Measurements from ENCODE around the gene UCN. TPM values are rescaled to one million over a fixed set of nuclear protein-coding genes. Genes with fewer than 3 reads are reported as not detected.

The UCN gene
- total and polyA plus RNA-seq, 10 of the 15 experiments (the other 5 are each of a cell fraction or from before 2014, with no cell fraction given): 0.10 to 3.8 (median 1.1) TPM; not detected in 1

DNA sequence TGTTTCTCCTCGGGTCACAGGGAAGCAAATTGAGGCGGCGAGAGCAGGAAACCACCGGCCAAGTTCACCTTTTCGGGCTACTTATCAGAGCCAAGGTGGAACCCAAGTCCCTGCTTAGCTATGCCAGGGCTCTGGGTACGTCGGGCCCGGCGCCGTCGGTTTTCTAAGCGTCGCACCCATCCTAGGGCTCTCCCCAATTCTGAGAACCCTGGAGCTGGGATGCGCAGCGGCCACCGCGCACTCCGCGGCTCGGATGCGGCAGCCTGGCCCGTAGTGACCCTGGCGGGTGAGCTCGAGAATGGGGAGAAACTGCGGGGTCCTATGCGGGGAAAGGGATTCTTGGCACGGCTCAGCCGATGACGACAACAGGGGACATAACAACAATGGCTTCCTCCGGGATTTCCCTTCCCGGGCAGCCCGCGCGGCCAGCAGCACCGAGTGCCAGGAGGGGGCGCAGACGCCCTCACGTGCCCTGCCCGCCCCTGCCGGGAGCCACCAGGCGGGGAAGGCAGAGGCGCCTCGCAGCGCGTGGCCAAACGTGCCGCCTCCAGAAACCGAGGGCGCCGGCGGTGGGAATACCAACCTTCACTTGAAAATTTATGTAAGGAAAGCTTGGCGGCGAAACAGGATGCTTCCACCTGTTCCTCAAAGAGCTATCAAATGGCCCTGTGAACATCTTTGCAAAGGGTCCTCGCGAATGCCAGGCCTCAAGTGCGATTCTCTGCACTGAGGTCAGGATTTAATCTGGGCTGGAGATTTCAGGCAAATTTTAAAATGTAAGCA, 43.3 kb downstream of the UCN start:
- POLR2A ChIA-PET: interaction anchor here (0.9 kb wide), 1 partner anchor 625 kb away, joined by 3 read pairs; the partner anchor contains the start of genes BABAM2 and RBKS
- FAIRE-seq (no peak), DNase-seq (ENCODE audit: low read depth, low spot score) (no peak), ATAC-seq (peak; percentile 80)
- H3K79me2 ChIP-seq (ENCODE audit: control insufficient read depth, insufficient read depth, low read length): no peaks in the 10 kb centered on the region
- H3K4me2 ChIP-seq (ENCODE audit: control insufficient read depth, insufficient read depth): peak overlapping the region; percentile 98
- H3K4me1 ChIP-seq (ENCODE audit: control insufficient read depth, insufficient read depth, low read length): peaks cover 18% of the 10 kb centered on the region
- H3K9me3 ChIP-seq (replicated peaks; ENCODE audit: control insufficient read depth, insufficient read depth, low read length): no peaks in the 10 kb centered on the region
- CTCF ChIA-PET: interaction anchor here (0.7 to 7.9 kb wide), 8 partner anchors 9 to 419 kb away, joined by 3 to 52 read pairs (median 5); no protein-coding TSS in a partner anchor
- 6% methylated on average over 56 of the region's 56 CpGs for WGBS (ENCODE audit: insufficient coverage, insufficient replicate concordance, low lambda C conversion rate, missing lambda C conversion rate)
- RAD21 ChIA-PET (ENCODE audit: unreplicated experiment): interaction anchor here (1.9 to 3.6 kb wide), 2 partner anchors 8 to 15 kb away, joined by 5 to 16 read pairs; no protein-coding TSS in a partner anchor
- H3K9ac ChIP-seq (ENCODE audit: control insufficient read depth, insufficient read depth, low read length): peak overlapping the region; percentile 16; the same call in 1 of the 2 replicates
- no TSS peak for BruUV-seq (replicated peaks)
- in situ Hi-C loops (cut with MboI): no loop called here
- SMC1A ChIA-PET (ENCODE audit: uncharacterized antibody, unreplicated experiment): interaction anchor here (1.6 to 4.2 kb wide), 2 partner anchors 14 to 38 kb away, joined by 3 to 20 read pairs; no protein-coding TSS in a partner anchor
- no peaks in the 10 kb centered on the region for H3K36me3 ChIP-seq (ENCODE audit: control insufficient read depth in 2 of 2, insufficient read depth in 2 of 2, low read length in 1 of 2)
- peak overlapping the region; percentile 79 for H2AFZ ChIP-seq (ENCODE audit: control insufficient read depth, low read depth, low read length)
- H3K27me3 ChIP-seq (replicated peaks in 1 of 2; ENCODE audit: control insufficient read depth in 2 of 2, insufficient read depth in 2 of 2, low read length in 1 of 2): peaks cover 23 to 41% of the 10 kb centered on the region in 2 experiments
- H3K4me3 ChIP-seq: peak overlapping the region; percentile 76
- intact Hi-C loops (cut with micrococcal nuclease; ENCODE audit: unreplicated experiment): no loop called here
- no peak overlapping the region for H3K27ac ChIP-seq (ENCODE audit: control insufficient read depth, insufficient read depth)
- no peaks in the 10 kb centered on the region for H4K20me1 ChIP-seq (ENCODE audit: control insufficient read depth, insufficient read depth)
- TF ChIP-seq YY1 (IDR thresholded peaks at IDR 0.05; ENCODE audit: low read depth, low read length) (peak; percentile 87), FOXM1 (IDR thresholded peaks at IDR 0.05; ENCODE audit: low read depth, low read length) (no peak), CBX5 (IDR thresholded peaks at IDR 0.05; ENCODE audit: low read depth) (no peak), POLR2AphosphoS2 (IDR thresholded peaks at IDR 0.05; ENCODE audit: low read depth, low read length) (no peak), SMC3 (IDR thresholded peaks at IDR 0.05; ENCODE audit: borderline replicate concordance, low read length) (peak; percentile 21; the same call in 1 of the 2 replicates), CEBPB (IDR thresholded peaks at IDR 0.05; ENCODE audit: borderline replicate concordance in 1 of 2, low read depth in 2 of 2, low read length in 2 of 2) (no peak), NR2F1 (conservative IDR thresholded peaks at IDR 0.05) (0 out of 2 replicates have a peak, but pooled peaks have one; percentile 24), RB1 (IDR thresholded peaks at IDR 0.05; ENCODE audit: borderline replicate concordance) (no peak), NFIC (IDR thresholded peaks at IDR 0.05; ENCODE audit: low read depth, low read length) (no peak), ZNF384 (IDR thresholded peaks at IDR 0.05; ENCODE audit: borderline replicate concordance, low read depth, low read length) (no peak), POLR2A (IDR thresholded peaks at IDR 0.05; ENCODE audit: low read depth, low read length) (no peak), HDAC6 (IDR thresholded peaks at IDR 0.05; ENCODE audit: unreplicated experiment) (peak; percentile 88), JUNB (IDR thresholded peaks at IDR 0.05) (no peak), KDM1A (IDR thresholded peaks at IDR 0.05; ENCODE audit: borderline replicate concordance) (no peak), RBBP5 (conservative IDR thresholded peaks at IDR 0.05) (no peak)
- TF ChIP-seq, protein P1, sequence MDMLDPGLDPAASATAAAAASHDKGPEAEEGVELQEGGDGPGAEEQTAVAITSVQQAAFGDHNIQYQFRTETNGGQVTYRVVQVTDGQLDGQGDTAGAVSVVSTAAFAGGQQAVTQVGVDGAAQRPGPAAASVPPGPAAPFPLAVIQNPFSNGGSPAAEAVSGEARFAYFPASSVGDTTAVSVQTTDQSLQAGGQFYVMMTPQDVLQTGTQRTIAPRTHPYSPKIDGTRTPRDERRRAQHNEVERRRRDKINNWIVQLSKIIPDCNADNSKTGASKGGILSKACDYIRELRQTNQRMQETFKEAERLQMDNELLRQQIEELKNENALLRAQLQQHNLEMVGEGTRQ (IDR thresholded peaks at IDR 0.05; ENCODE audit: borderline replicate concordance, low read depth, low read length): no peak
- TF ChIP-seq, protein P2, sequence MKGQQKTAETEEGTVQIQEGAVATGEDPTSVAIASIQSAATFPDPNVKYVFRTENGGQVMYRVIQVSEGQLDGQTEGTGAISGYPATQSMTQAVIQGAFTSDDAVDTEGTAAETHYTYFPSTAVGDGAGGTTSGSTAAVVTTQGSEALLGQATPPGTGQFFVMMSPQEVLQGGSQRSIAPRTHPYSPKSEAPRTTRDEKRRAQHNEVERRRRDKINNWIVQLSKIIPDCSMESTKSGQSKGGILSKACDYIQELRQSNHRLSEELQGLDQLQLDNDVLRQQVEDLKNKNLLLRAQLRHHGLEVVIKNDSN (IDR thresholded peaks at IDR 0.05; ENCODE audit: borderline replicate concordance, extremely low read length, insufficient read depth, low read depth, low read length): peak; percentile 69
- TF ChIP-seq, protein P3, sequence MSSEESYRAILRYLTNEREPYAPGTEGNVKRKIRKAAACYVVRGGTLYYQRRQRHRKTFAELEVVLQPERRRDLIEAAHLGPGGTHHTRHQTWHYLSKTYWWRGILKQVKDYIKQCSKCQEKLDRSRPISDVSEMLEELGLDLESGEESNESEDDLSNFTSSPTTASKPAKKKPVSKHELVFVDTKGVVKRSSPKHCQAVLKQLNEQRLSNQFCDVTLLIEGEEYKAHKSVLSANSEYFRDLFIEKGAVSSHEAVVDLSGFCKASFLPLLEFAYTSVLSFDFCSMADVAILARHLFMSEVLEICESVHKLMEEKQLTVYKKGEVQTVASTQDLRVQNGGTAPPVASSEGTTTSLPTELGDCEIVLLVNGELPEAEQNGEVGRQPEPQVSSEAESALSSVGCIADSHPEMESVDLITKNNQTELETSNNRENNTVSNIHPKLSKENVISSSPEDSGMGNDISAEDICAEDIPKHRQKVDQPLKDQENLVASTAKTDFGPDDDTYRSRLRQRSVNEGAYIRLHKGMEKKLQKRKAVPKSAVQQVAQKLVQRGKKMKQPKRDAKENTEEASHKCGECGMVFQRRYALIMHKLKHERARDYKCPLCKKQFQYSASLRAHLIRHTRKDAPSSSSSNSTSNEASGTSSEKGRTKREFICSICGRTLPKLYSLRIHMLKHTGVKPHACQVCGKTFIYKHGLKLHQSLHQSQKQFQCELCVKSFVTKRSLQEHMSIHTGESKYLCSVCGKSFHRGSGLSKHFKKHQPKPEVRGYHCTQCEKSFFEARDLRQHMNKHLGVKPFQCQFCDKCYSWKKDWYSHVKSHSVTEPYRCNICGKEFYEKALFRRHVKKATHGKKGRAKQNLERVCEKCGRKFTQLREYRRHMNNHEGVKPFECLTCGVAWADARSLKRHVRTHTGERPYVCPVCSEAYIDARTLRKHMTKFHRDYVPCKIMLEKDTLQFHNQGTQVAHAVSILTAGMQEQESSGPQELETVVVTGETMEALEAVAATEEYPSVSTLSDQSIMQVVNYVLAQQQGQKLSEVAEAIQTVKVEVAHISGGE (CRISPR knock-in tag; IDR thresholded peaks at IDR 0.05): no peak

Data from GM12878 (cell line).